NOMO-1 treated with DMSO at 0.1 percent for 48 hours (cell line): ENCODE results near the gene PRELID1.
"Not testable (repeated sequence)": the region's sequence is repeated elsewhere in the genome, so short reads cannot be mapped to it uniquely, and the experiment has no call there.

ENCODE experiments used
- DNase-seq: peaks from one replicate; lab custom pipeline; 2025; ENCODE audit not compliant: unreplicated experiment; lab: John Stamatoyannopoulos, UW

PRELID1 gene

GRCh38 chr5:177303121-177303924, at the start of gene PRELID1, which contains the start of gene RAB24:
Gene PRELID1, plus strand, starts transcription at chr5:177303799. Its CDS starts 187 bp downstream, at chr5:177303986.
Gene RAB24, minus strand, starts transcription at chr5:177303719. Its CDS starts 431 bp downstream, at chr5:177303288.
- peak; percentile 64 for DNase-seq

- DNase-seq: no peak
Measured at GRCh38 chr5:177256296-177256695, 47.3 kb upstream of the PRELID1 start.

- DNase-seq: not testable (repeated sequence)
Measured at GRCh38 chr5:177258711-177259110, 44.9 kb upstream of the PRELID1 start.

- DNase-seq: no peak
Measured at GRCh38 chr5:177260961-177261360, 42.6 kb upstream of the PRELID1 start.

GRCh38 chr5:177261510-177261909, 42.1 kb upstream of the PRELID1 start:
- no peak for DNase-seq

- no peak for DNase-seq
Measured at GRCh38 chr5:177264178-177264577, 39.4 kb upstream of the PRELID1 start.

- no peak for DNase-seq
Measured at GRCh38 chr5:177265395-177265794, 38.2 kb upstream of the PRELID1 start.

- DNase-seq: no peak
Measured at GRCh38 chr5:177269232-177269895, 34.2 kb upstream of the PRELID1 start.

- DNase-seq: no peak
Measured at GRCh38 chr5:177269976-177270375, 33.6 kb upstream of the PRELID1 start.

- DNase-seq: no peak
Measured at GRCh38 chr5:177270653-177271052, 32.9 kb upstream of the PRELID1 start.

GRCh38 chr5:177271113-177271512, 32.5 kb upstream of the PRELID1 start:
- no peak for DNase-seq

- DNase-seq: no peak
Measured at GRCh38 chr5:177275883-177276282, 27.7 kb upstream of the PRELID1 start.

GRCh38 chr5:177276886-177277285, 26.7 kb upstream of the PRELID1 start:
- no peak for DNase-seq

GRCh38 chr5:177288191-177288590, 15.4 kb upstream of the PRELID1 start:
- DNase-seq: no peak

GRCh38 chr5:177290816-177291596, 12.6 kb upstream of the PRELID1 start:
- no peak for DNase-seq

- DNase-seq: no peak
Measured at GRCh38 chr5:177291735-177292134, 11.9 kb upstream of the PRELID1 start.

GRCh38 chr5:177293819-177294581, 9.6 kb upstream of the PRELID1 start:
- DNase-seq: no peak

GRCh38 chr5:177294632-177295031, 9.0 kb upstream of the PRELID1 start:
- DNase-seq: no peak

GRCh38 chr5:177295924-177296323, 7.7 kb upstream of the PRELID1 start:
- DNase-seq: peak; percentile 32

- DNase-seq: no peak
Measured at GRCh38 chr5:177296581-177296980, 7.0 kb upstream of the PRELID1 start.

- no peak for DNase-seq
Measured at GRCh38 chr5:177297922-177298321, 5.7 kb upstream of the PRELID1 start.
